ENCODE results near the gene GATC.
"Not testable (repeated sequence)": the region's sequence is repeated elsewhere in the genome, so short reads cannot be mapped to it uniquely, and the experiment has no call there.

The GATC gene

GRCh38 chr12:120437735-120438494, 8.3 kb upstream of the GATC start, which contains the start of gene COX6A1:
COX6A1 (plus strand) TSS chr12:120438113; CDS start chr12:120438127, 14 bp downstream.
- peak; percentile 98 for DNase-seq (ENCODE audit: low read depth, low spot score)

DNA sequence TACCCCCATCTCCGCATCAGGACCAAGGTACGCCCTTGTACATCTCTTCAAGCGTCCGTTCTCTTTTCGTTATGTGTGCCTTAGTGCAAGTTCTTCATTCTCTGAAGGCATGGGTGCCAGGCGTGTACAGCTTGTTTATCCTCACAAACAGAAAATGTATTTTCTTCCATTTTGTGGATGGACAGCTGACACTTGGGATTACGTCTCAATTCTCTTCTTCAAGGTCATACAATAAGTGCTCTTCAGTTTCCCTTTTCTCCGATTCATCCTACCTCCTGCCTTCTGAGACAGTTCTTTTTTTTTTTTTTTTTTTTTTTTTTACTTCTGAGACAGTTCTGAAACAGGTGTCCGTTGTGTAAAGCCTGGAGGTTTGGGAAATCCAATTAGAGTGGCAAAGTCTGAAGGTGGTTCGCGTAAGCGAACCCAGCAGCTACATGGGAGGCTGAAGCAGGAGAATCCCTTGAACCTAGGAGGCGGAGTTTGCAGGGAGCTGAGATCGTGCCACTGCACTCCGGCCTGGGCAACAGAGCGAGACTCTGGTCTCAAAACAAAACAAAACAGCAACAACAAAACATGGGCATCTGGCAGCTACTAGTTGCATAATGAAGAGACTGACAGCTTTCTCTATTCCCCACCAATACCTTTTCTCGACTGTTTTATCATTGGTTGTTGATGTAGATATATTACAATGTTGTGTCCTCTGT, 7.6 kb upstream of the GATC start:
- no peak for DNase-seq (ENCODE audit: low read depth, low spot score)

- DNase-seq (ENCODE audit: low read depth, low spot score) = no peak
Observed at GRCh38 chr12:120439646-120440247, 6.5 kb upstream of the GATC start.

GRCh38 chr12:120444676-120445075, 1.6 kb upstream of the GATC start:
- DNase-seq (ENCODE audit: low read depth, low spot score) = no peak

DNA sequence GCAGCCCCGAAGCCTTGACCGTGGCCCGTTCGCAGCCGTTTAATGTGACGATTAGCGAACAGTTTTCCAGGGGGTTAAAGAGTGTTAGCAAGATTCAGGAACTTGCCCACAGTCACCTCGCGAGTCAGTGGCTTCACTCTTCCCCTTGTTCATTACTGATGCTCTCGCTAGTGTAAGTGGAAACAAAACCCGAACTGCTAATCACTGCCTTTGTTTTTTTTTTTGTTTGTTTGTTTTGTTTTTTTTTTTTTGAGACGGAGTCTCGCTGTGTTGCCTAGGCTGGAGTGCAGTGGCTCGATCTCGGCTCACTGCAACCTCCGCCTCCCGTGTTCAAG, 567 bp downstream of the GATC start:
- not testable (repeated sequence) for DNase-seq (ENCODE audit: low read depth, low spot score)

GRCh38 chr12:120447992-120448391, 1.7 kb downstream of the GATC start:
- no peak for DNase-seq (ENCODE audit: low read depth, low spot score)

GRCh38 chr12:120452524-120452923, 6.3 kb downstream of the GATC start:
- not testable (repeated sequence) for DNase-seq (ENCODE audit: low read depth, low spot score)

GRCh38 chr12:120453060-120453750, 7.0 kb downstream of the GATC start:
- no peak for DNase-seq (ENCODE audit: low read depth, low spot score)

- no peak for DNase-seq (ENCODE audit: low read depth, low spot score)
Observed at GRCh38 chr12:120453977-120454376, 7.7 kb downstream of the GATC start.

DNA sequence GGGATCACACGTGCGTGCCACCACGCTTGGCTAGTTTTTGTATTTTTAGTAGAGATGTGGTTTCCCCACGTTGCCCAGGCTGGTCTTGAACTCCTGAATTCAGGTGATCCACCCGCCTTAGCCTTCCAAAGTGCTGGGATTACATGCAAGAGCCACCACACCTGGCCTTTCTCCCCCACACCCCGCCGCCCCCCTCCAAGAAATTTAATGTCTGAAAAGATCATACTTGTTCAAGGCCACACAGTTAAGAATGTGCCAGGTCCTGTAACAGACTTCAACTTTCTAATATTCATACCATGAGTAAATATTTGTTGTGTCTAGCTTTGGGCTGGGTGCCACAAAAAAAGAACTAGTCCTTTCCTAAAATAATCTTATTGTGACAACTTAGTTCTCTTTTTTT, 9.1 kb downstream of the GATC start:
- DNase-seq (ENCODE audit: low read depth, low spot score) = no peak

GRCh38 chr12:120457133-120457532, 10.9 kb downstream of the GATC start:
- no peak for DNase-seq (ENCODE audit: low read depth, low spot score)

- DNase-seq (ENCODE audit: low read depth, low spot score) = no peak
Observed at GRCh38 chr12:120460157-120460556, 13.9 kb downstream of the GATC start.

GRCh38 chr12:120462099-120462640, 15.9 kb downstream of the GATC start:
- no peak for DNase-seq (ENCODE audit: low read depth, low spot score)

DNA sequence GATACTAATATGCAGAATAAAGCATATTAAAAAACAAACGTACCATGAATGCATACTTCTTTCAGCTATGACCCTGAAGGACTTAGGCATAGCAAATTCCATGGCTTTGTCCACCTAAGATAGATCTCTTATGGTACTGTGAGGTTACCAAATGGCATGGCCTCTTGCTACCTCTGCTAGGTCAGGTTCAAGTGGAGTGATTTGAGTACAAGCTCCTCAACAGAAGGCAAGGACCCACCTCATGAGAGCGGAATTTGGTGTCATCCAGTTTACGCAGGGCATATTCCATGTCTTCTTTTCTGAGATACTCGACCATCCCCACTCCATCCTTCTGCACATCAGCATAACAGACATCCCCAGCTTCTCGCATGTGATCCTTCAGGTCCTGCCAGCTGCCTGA, 17.5 kb downstream of the GATC start:
- DNase-seq (ENCODE audit: low read depth, low spot score) = no peak

DNA sequence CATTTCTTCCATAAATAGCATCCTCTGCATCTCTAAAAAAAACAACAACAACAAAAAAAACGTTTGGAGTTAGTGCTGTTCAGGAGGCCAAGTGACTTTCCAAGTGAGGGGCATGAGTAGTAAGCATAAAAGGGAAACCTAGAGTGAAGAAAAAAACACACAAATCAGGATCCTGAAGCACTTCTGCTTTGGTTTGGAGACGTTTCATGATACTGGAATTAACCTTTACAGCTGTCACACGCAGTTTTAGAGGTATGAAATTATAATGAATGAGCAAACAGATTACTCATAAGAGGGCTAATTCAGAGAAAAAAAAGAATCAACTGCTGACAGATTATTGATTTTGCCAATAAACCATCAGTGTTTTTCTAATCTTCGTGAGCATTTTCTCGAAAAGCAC, 19.5 kb downstream of the GATC start:
- no peak for DNase-seq (ENCODE audit: low read depth, low spot score)

DNA sequence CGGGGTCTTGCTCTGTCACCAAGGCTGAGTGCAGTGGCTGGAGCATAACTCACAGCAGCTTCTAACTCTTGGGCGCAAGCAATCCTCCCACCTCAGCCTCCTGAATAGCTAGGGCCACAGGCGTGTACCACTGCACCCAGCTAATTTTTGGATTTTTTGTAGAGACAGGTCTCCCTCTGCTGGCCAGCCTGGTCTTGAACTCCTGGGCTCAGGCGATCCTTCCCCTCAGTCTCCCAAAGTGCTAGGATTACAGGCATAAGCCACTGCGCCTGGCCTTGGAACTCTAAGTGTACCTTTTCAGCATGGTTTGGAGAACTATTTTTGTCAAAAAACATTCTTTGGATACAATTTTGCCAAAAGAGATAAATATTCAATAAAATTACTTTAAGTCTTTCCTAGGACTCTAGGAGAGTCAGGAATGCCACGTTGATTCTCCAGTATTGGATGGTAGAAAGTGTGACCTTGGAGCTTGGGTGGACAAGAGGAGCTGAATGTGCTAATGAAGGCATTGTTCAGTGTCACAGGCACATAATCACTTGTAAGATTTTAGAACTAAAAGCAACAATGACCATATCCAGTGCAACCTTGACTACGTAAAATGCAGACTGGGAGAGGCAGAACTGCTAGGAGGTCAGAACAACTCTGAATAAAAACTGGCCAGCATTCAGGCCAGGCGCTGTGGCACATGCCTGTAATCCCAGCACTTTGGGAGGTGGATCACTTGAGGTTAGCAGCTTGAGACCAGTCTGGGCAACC, 20.5 kb downstream of the GATC start:
- no peak for DNase-seq (ENCODE audit: low read depth, low spot score)

DNA sequence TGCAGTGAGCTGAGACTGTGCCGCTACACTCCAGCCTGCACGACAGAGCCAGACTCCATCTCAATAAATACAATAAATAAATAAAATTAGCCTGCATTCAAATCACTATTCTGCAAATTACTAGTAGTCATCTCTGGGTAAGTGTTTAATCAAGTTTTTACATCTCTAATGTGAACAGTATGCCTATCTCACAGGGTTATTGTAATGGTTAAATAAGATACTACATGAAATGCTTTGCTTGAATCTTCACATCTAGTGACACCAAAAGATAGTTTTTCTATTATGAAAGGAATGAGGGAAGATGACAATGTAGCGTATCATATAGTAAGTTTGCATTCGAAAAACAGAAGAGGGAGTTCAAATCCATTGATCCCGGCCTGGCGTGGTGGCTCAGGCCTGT, 21.2 kb downstream of the GATC start:
- DNase-seq (ENCODE audit: low read depth, low spot score) = no peak

DNA sequence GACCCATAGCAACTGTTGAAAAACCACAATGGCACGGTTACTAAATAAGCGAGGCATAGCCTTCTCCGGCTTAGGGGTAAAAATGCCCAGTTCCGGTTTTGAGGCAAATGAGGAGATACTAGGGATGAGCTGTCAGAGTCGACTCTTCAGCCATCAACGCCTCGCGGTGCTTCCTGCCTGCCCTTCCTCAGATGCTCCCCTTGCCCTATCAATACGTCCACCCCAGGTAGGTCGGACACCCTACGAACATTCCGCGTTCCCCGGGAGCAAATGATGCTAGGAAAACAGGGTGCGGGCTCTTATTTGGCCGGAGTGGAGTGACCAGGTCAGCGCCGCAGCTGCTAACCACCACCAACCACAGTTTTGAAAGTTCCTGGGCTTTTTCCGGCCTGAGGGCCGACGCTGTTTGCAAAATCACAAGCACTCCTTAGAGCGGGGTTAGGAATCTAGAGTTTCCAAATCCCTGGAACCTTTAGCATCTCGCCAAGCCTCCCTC, 22.1 kb downstream of the GATC start:
- no peak for DNase-seq (ENCODE audit: low read depth, low spot score)

DNA sequence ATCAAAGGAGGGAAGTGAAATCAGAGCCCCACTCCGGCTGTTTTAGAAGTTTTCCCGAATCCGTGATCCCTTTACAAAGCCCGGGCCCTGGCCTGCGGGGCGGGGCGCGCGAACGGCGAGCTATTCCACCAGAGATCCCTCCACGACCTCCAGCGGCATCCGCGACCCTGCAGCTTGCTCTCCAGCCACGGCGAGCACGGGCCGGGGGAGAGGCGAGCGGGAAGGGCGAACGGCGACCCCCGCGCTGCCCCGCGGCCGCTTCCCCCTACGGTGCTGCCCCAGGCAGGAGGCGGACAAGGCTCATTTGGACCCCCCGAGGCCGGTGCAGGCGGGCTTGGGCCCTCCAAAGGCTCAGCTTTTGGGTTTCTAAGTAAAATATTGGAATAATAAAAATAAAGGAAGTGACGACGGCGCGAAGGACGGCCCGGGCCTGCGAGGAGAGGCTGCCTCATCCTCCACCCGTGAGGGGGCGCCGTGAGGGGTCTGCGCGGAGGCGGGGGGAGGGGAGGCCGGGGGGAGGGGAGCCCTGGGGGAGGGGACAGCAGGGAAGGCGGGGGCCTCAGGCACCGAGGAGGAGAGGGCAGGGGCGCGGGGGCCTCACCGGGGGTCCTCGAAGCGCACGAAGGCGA, 22.7 kb downstream of the GATC start:
- DNase-seq (ENCODE audit: low read depth, low spot score) = no peak

- DNase-seq (ENCODE audit: low read depth, low spot score) = peak; percentile 87
Observed at GRCh38 chr12:120469450-120470149, 23.4 kb downstream of the GATC start, which contains the start of gene SRSF9. SRSF9 (minus strand) TSS chr12:120469748; CDS start chr12:120469609, 139 bp downstream.

Data from iPS DF 19.7 (cell line).